SK-N-SH treated with all-trans-retinoic acid at 6 μM for 48 hours (cell line): ENCODE measurements around the gene ARHGAP26.

Experiments
- ESRRG ChIP-seq: fragments of 250-450 bp; sonication (Bioruptor Pico); IDR thresholded peaks from 2 replicates; pipeline ENCODE4 v1.6.1; 2021; ENCODE audit warnings: mild to moderate bottlenecking
- OSR1 ChIP-seq: fragments of 250-450 bp; sonication (Bioruptor Pico); IDR thresholded peaks from 2 replicates; pipeline ENCODE4 v1.8.0; 2022; ENCODE audit warnings: moderate library complexity, mild to moderate bottlenecking, inconsistent platforms
- ZFP3 ChIP-seq: fragments of 250-450 bp; sonication (Bioruptor Pico); IDR thresholded peaks from 2 replicates; pipeline ENCODE4 v1.5.0; 2020; ENCODE audit warnings: mild to moderate bottlenecking, moderate library complexity
- ZFP30 ChIP-seq: fragments of 450-650 bp; formaldehyde crosslinking; IDR thresholded peaks from 2 replicates; pipeline ENCODE4 v1.5.0; 2022; ENCODE audit warnings: mild to moderate bottlenecking, moderate library complexity

- TF ChIP-seq ZFP3 (CRISPR knock-in tag) (no peak), ESRRG (no peak), OSR1 (CRISPR knock-in tag) (no peak), ZFP30 (CRISPR knock-in tag) (no peak)
These were observed 247.4 kb downstream of the ARHGAP26 start for GRCh38 chr5:143017541-143017940.
